ENCODE data around the gene RNF112.
"Not testable (repeated sequence)": the region's sequence is repeated elsewhere in the genome, so short reads cannot be mapped to it uniquely, and the experiment has no call there.

Gene RNF112

DNA sequence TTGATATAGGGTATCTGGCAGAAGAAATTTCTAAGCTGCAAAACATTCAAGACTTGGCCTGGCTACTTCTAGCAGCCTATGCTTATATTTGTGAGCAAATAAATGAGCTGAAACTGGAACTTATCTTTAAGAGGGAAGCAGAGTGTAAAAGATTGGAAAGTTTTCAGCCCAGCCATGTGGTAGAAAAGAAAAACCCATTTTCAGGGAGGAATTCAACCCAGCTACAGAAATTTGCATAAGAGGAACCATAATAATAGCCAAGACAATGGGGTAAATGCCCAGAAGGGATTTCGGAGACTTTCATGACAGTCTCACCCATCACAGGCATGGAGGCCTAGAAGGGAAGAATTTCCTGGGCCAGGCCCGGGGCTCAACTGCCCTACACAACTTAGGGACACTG, 31.7 kb downstream of the RNF112 start:
- FAIRE-seq = no peak
- no peak for DNase-seq (ENCODE audit: insufficient read length, low spot score)

DNA sequence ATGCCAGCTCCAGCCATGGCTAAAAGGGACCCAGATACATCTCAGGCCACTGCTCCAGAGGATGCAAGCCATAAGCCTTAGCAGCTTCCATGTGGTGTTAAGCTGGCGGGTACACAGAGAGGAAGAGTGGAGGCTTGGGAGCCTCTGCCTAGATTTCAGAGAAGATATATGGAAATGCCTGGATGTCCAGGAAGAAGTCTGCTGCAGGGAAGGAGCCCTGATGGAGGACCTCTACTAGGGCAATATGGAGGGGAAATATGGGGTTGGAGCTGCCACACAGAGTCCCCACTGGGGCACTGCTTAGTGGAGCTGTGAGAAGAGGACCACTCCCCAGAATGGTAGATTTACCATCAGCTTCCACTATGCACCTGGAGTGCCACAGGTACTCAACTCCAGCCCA, 32.1 kb downstream of the RNF112 start:
- DNase-seq (ENCODE audit: insufficient read length, low spot score) (no peak), FAIRE-seq (no peak)

DNA sequence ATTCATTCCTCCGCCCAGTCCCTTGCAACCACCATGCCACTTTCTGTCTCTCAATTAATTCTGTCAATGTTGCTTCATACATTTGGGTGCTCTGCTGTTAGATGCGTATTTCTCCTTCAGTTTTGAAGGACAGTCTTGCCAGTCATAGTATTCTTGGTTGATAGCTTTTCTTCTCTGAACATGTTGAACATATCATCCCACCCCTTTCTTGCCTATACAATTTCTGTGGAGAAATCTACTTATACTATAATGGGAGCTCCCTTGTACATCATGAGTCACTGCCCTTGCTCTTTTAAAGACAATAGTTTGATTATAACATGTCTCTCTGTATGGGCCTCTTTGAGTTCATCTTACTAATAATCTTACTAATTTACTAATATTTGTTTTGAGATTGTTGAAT, 34.1 kb downstream of the RNF112 start:
- FAIRE-seq = peak; percentile 31
- no peak for DNase-seq (ENCODE audit: insufficient read length, low spot score)

DNA sequence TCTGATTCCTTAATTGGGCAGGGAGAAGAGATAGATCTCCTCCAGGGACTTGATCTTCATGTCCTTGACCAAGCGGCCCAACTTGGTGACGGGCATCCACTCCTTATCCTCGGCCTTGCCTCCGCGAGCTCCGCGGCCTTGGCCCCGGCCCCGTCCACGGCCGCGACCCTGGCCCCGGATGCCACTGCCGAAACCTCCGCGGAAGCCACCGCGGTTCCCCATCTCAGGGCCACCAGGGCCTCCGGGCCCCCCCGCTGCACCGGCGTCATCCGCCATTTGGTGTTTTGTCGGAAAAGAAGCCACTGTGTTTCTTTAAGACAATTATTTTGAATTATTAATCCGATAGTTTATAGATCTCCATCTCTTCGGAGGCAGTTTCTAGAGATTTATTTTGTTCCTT, 35.5 kb downstream of the RNF112 start:
- not testable (repeated sequence) for DNase-seq (ENCODE audit: insufficient read length, low spot score); FAIRE-seq

DNA sequence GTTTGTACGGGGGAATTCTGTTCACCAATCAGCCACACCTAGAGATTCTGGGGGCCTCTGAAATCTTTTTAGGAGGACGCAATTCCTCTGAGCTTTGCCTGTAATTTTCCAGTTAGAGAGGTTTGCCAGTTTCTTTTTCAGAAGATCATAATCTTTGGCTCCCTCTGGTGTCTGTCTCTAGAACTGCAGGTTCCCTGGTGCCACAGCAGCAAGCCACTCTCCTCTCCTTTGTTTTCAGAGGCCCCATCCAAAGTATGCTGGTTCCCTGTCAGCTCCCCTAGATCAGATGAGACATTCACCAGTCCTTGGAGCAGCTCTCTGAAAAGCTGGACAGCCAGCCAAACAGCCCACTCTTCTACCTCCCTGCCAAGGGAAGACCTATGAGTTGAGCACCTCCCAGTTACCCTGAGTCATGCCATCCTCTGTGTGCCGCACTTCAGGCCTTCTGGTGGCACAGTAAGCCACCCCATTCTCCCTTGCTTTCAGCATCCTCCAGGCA, 36.1 kb downstream of the RNF112 start:
- peak; percentile 87 for DNase-seq (ENCODE audit: insufficient read length, low spot score)
- FAIRE-seq = peak; percentile 72

DNA sequence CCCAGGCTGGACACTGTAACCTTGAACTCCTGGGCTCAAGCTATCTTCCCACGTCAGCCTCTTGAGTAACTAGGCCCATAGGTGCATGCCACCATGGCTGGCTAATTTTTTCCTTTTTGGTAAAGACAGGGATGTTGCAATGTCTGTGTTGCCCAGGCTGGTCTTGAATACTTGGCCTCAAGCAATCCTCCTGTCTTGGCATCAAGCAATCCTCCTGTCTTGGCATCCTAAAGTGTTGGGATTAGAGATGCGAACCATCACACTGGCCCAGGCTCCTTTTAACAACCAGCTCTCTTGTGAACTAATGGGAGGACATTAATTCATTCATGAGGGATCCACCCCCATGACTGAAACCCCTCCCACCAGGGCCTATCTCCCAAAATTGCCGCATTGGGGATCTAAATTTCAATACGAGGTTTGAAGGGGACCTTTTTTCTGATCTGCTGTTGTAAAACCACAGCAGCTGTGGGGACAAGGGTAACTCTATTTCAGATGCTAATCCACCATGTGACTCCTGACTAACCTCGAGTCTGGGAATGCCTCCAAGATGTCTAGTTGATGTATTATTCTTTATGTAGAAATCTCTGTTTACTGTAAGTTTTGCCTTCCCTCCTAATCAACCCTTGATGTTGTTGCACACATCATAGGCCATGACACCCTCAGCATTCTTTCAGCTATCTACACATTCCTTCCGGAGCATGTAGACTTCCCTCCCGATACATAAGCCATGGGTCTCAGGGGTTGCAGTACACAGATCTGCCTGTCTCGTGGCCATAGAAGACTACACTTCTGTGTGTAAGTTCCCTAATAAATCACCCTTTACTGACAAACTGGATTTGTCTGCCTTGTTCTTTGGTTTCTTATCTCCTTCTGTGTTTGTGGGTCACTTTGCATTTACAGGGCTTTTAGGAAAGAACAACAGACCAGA, 37.6 kb downstream of the RNF112 start:
- DNase-seq (ENCODE audit: insufficient read length, low spot score) (peak; percentile 95), FAIRE-seq (peak; percentile 98)

DNA sequence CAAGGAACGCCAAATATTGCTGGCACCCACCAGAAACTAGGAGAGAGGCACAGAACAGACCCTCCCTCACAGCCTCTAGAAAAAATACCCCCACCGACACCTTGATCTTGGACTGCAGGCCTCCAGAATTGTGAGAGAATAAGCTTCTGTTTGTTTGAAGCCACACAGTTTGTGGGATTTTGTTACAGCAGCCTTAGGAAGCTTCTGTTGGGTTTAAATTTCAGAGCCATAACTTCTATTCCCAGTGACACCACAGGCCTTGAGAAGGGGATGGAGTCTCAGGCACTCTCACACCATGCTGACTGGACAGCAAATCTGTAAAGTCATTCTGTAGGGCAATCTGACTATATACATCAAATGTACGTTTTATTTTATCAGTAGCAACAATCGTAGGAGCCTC, 38.6 kb downstream of the RNF112 start:
- DNase-seq (ENCODE audit: insufficient read length, low spot score) (no peak), FAIRE-seq (peak; percentile 80)

DNA sequence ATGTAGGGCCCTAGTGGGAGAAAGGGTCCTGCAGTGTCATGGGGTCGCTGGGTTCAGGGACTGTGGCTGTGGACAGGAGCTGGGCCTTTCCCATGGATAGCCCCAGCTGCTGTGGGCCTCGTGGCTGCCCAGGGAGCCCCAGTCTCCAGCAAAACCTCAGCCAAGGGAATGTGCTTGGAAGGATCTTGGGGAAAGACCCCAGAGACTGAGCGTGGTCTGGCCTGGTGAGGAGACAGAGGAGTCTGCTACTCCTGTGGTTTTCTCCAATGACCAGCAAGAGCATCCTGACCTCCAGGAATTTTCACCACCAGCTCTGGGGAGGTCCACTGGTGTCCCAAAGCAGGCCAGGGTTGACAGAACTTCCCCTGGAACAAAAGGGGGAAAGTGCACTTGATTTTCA, 42.3 kb downstream of the RNF112 start:
- no peak for DNase-seq (ENCODE audit: insufficient read length, low spot score)
- FAIRE-seq = no peak

DNA sequence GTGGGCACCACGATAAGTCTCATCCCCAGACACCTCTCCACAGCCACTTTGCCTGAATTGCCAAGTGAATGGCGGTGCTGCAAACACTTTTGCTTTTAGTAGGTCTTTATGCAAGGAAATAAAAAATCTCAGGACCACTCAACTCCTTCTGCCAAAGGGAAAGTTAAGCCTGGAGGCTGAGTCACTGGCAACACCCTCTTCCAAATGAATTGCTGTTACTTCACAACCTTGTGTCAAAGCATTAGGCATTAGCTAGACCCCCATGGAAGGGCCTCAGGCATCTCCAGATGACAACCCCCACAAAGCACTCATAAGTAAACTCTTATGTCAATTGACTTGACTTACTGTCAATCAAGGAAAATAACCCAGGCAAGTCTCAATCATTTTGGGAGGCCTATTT, 43.0 kb downstream of the RNF112 start:
- no peak for DNase-seq (ENCODE audit: insufficient read length, low spot score)
- FAIRE-seq = peak; percentile 52

DNA sequence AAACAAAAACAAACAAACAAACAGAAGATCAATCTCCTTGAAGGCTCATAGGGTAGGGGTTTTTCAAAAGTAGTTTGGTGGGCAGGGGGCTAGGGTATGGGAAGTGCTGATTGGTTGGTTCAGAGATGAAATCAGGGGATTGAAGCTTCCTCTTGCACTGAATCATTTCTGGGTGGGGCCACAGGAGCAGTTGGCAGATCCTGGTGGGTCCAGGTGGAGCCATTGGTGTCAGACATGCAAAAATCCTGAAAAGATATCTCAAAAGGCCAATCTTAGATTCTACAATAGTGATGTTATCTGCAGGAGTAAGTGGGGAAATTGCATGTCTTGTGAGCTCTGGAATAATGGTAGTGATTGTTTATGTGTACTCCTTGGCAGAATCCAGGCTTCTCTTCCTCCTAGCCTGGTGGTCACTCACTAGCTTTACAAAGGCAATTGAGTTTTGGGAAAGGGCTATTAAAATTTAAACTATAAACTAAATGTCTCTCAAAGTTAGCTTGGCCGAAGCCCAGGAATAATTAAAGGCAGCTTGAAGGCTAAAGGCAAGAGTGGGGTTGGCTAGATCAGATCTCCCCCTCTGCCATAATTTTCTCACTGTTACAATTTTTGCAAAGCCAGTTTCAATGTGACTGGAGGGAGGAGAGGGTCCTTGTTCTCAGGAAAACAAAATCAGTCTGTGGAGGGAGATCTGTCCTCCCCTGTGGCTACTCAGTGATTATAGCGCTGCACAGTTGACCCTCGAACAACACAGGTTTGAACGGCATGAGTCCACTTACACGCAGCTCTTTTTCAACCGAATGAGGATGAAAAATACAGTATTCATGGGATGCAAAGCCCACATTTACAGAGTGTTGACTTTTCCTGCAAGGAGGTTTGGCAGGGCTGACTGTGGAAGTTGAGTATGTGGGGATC, 45.2 kb downstream of the RNF112 start:
- FAIRE-seq (no peak), DNase-seq (ENCODE audit: insufficient read length, low spot score) (no peak)

DNA sequence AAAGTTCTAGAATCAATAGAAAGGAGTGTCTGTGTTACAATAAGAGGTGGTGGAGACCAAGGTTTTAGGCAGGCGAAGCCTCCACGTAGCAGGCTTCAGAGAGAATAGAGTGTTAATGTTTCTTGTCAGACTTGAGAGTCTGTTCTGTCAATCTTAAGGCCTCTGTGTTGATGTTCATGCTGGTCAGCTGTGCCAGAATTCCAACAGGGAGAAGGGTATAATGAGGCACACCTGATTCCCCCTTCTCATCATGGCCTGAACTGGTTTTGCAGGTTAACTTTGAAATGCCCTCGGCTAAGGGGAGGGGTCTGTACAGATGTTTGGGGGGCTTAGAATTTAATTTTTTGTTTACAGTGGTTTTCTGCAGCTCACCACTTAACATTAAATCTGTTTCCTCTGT, 46.0 kb downstream of the RNF112 start:
- FAIRE-seq (no peak), DNase-seq (ENCODE audit: insufficient read length, low spot score) (no peak)

DNA sequence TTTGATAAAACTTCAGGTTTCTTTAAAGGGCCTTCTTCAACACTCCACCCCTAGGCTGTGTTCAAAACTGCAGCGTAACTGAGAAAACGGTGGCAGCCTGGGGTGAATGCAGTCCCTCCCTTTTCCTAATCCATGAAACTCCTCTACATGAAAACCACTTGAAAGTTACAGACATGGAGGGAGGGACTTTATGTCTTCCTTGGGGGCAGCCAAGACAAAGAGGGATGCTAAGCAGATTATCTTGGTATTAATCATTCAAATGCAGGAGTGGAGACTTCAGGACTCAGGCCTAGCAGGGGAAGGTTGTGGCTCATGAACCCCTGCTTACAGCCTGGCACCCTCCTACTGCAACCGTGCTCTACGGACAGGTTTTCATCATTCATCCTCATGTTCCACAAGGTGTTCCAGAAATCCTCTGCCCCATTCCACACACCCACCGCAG, 46.8 kb downstream of the RNF112 start:
- no peak for FAIRE-seq

DNA sequence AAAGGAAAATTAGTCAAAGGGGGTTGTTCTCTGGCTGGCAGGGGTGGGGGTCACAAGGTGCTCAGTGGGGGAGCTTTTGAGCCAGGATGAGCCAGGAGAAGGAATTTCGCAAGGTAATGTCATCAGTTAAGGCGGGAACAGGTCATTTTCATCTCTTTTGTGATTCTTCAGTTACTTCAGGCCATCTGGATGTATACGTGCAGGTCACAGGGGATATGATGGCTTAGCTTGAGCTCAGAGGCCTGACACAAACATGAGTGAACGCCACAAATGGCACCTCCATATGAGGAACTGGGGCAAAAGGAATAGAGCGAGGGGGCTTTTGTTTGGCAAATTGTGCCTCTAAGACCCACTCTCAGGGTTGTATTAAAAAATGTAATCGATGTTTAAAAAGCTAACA, 47.4 kb downstream of the RNF112 start:
- FAIRE-seq; DNase-seq (ENCODE audit: insufficient read length, low spot score): not testable (repeated sequence)

More for the DNA sequence above, 46.8 kb downstream of the RNF112 start:
- no peak for DNase-seq (ENCODE audit: insufficient read length, low spot score)

DNA sequence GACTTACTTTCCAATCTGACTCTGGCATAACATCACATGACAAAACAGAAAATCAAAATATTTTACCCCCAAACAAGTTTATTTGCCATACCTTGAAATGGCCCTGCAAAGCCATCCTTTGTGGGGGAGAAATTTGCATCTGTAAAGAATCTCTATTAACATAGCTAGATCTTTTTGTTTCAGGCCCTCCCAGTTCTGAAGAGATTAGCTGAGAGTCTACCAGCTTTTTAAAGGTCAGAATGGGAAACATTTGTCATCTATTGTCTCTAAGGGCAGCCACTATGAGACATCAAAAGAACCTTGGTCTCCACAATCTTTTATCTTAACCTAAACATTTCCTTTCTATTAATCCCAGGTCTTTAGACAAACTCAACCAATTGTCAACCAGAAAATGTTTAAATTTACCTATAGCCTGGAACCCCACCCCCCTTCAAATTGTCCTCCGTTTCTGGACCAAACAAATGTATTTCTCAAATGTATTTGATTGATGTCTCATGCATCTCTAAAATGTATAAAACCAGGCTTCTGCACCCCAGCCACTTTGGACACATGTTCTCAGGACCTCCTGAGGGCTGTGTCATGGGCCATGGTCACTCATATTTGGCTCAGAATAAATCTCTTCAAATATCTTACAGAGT, 48.1 kb downstream of the RNF112 start:
- FAIRE-seq; DNase-seq (ENCODE audit: insufficient read length, low spot score): not testable (repeated sequence)

DNA sequence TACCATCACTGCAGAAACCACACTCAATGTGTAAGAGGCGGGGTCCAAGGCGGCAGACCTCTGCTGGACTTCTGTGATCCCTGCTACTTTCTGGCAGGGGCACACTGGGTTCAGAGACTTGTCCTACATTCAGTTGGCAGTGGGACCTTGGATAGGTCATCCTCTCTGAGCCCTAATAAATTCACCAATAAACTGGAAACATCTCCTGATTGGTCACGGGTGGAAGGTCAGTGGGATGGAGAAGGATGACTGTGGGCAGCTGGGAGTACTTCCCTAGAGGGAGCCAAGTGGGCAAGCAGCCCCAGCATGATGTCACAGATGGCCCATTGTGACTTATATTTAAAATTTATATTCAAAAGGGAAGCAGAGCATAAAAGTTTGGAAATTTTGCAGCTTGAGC, 49.7 kb downstream of the RNF112 start:
- DNase-seq (ENCODE audit: insufficient read length, low spot score) (no peak), FAIRE-seq (peak; percentile 40)

DNA sequence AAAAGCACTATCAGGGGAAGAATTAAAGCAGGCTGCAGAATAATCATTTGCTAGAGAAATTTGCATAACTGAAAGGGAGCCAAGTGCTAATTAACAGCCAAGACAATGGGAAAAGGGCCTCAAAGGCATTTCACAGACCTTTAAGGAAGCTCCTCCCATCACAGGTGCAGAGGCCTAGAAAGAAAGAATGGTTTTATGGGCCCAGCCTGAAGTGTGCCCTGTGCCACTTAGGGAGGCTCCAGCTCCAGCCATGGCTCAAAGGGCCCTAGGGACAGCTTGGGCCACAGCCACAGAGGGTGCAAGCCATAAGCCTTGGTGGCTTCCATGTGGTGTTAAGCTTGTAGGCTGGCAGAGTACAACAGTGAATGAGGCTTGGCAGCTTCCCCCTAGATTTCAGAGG, 50.1 kb downstream of the RNF112 start:
- FAIRE-seq (no peak), DNase-seq (ENCODE audit: insufficient read length, low spot score) (no peak)

DNA sequence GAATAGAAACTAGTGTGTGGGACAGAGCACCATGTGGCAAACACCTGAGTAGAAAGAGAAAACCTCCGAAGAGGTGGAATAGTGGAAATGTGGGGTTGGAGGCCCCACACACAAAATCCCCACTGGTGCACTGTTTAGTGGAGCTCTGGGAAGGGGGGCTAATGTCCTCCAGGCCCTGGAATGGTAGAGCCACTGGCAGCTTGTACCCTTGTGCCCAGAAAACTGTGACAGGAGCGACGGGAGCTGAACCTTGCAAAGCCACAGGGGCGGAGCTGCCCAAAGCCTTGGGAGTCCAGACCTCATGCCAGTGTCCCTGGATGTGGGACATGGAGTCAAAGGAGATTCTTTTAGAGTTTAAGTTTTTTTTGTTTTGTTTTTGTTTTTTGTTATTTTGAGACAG, 50.6 kb downstream of the RNF112 start:
- DNase-seq (ENCODE audit: insufficient read length, low spot score) (no peak), FAIRE-seq (no peak)

DNA sequence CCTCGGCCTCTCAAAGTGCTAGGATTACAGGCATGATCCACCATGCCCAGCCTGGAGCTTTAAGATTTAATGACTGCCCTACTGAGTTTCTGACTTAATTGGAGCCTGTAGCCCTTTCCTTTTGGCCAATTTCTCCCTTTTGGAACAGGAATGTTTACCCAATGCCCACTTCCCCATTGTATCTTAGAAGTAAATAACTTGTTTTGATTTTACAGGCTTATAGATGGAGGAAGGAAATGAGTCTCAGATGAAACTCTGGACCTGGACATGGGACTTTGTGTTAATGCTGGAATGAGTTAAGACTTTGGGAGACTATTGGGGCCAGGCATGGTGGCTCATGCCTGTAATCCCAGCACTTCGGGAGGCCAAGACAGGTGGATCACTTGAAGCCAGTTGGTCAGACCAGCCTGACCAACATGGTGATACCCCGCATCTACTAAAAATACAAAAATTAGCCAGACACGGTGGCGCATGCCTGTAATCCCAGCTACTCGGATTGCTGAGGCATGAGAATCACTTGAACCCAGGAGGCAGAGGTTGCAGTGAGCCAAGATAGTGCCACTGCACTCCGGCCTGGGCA, 51.5 kb downstream of the RNF112 start:
- FAIRE-seq; DNase-seq (ENCODE audit: insufficient read length, low spot score): not testable (repeated sequence)

DNA sequence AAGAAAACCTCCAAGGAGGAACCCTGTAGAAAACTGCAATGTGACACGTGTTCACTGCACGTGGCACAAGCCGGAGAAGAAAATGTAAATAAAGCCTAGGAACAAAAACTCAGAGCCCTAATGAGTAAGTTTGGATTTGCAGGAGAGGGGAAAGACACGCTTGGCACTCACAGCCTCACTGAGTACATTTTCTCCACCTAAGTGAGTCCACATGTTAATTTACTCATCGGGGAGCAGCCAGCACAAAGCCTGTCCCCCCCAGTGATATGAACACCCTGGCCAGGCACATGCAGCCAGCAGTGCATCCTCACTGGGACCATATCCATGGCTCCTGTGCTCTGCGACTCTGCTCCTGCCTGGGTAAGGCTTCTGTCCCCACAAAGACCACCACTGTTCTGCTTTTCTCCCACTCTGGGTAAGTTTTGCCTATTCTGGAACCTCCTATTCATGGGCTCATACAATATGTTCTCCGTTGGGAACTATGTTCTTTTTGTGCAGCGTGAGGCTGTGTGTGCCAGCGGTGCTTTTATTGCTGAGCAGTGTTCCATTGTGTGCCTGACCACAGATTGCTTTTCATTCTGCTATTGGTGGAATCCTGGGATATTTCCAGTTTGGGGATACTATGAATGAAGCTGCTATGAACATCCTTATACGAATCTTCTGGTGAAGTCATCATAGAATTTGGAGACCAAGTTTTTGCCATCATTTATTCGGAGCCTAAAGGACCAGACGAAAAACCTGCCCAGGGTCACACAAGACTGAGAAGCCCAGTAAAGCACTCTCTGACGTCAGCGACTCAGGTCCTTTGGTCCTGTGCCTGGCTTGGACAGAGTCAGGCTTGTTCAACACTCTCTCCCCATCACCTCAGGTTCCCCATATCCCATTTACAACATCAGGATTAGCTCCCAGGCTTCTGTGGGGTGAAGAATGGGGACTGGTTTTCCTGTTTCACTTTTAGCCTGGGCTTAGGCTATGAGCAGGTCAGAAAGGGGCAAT, 53.3 kb downstream of the RNF112 start:
- DNase-seq (ENCODE audit: insufficient read length, low spot score) (no peak), FAIRE-seq (no peak)
